ENCODE data around the gene APEH.

The APEH gene

GRCh38 chr3:49650637-49651036, 23.5 kb upstream of the APEH start:
- Histone ChIP-seq H3K27me3 (ENCODE audit: insufficient read depth, low read length) (peaks cover 6% of the 10 kb centered on the region; the same call in 1 of the 2 replicates), H3K9me3 (ENCODE audit: low read length) (no peaks in the 10 kb centered on the region), H2AFZ (ENCODE audit: low read length) (no peak overlapping the region), H3K27ac (ENCODE audit: low read depth, low read length, poor library complexity, severe bottlenecking) (no peak overlapping the region), H3K4me3 (ENCODE audit: low read depth, low read length, poor library complexity, severe bottlenecking) (no peak overlapping the region), H3K4me2 (ENCODE audit: low read length) (no peak overlapping the region), H3K4me1 (ENCODE audit: insufficient read depth, low read length, severe bottlenecking) (no peaks in the 10 kb centered on the region), H3F3A (ENCODE audit: insufficient read depth, low read length) (no peaks in the 10 kb centered on the region), H3K9me2 (ENCODE audit: low read depth, low read length) (no peaks in the 10 kb centered on the region), H4K20me1 (ENCODE audit: insufficient read depth, low read length) (no peaks in the 10 kb centered on the region), H3K79me2 (ENCODE audit: insufficient read depth, low read length) (no peaks in the 10 kb centered on the region), H3K36me3 (ENCODE audit: insufficient read depth, low read length) (no peaks in the 10 kb centered on the region), H3K9ac (ENCODE audit: low read length) (no peak overlapping the region)
- TF ChIP-seq, protein P1, sequence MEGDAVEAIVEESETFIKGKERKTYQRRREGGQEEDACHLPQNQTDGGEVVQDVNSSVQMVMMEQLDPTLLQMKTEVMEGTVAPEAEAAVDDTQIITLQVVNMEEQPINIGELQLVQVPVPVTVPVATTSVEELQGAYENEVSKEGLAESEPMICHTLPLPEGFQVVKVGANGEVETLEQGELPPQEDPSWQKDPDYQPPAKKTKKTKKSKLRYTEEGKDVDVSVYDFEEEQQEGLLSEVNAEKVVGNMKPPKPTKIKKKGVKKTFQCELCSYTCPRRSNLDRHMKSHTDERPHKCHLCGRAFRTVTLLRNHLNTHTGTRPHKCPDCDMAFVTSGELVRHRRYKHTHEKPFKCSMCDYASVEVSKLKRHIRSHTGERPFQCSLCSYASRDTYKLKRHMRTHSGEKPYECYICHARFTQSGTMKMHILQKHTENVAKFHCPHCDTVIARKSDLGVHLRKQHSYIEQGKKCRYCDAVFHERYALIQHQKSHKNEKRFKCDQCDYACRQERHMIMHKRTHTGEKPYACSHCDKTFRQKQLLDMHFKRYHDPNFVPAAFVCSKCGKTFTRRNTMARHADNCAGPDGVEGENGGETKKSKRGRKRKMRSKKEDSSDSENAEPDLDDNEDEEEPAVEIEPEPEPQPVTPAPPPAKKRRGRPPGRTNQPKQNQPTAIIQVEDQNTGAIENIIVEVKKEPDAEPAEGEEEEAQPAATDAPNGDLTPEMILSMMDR (IDR thresholded peaks at IDR 0.05; ENCODE audit: low read length), result no peak
- TF ChIP-seq EZH2 (IDR thresholded peaks at IDR 0.05; ENCODE audit: borderline replicate concordance, low read length), result no peak

DNA sequence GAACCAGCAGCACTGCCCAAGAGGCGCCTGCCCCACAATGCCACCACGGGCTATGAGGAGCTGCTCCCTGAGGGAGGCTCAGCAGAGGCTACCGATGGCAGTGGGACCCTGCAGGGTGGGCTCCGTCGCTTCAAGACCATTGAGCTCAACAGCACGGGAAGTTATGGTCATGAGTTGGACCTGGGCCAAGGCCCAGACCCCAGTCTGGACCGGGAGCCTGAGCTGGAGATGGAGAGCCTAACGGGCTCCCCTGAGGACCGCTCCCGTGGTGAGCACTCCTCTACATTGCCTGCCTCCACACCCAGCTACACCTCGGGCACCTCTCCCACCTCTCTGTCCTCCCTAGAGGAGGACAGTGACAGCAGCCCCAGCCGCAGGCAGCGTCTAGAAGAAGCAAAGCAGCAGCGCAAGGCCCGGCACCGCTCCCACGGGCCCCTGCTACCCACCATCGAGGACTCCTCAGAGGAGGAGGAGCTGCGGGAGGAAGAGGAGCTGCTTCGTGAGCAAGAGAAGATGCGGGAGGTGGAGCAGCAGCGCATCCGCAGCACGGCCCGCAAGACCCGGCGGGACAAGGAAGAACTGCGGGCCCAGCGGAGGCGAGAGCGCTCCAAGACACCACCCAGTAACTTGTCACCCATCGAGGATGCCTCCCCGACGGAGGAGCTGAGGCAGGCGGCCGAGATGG, 21.8 kb upstream of the APEH start:
- no peak for TF ChIP-seq EZH2 (IDR thresholded peaks at IDR 0.05; ENCODE audit: borderline replicate concordance, low read length)
- TF ChIP-seq, protein P1 (IDR thresholded peaks at IDR 0.05; ENCODE audit: low read length), result no peak
- Histone ChIP-seq H4K20me1 (ENCODE audit: insufficient read depth, low read length) (no peaks in the 10 kb centered on the region), H3K4me1 (ENCODE audit: insufficient read depth, low read length, severe bottlenecking) (no peaks in the 10 kb centered on the region), H3K79me2 (ENCODE audit: insufficient read depth, low read length) (no peaks in the 10 kb centered on the region), H3K27ac (ENCODE audit: low read depth, low read length, poor library complexity, severe bottlenecking) (no peak overlapping the region), H3K27me3 (ENCODE audit: insufficient read depth, low read length) (peaks cover 3% of the 10 kb centered on the region; the same call in 1 of the 2 replicates), H3K36me3 (ENCODE audit: insufficient read depth, low read length) (no peaks in the 10 kb centered on the region), H3K4me3 (ENCODE audit: low read depth, low read length, poor library complexity, severe bottlenecking) (no peak overlapping the region), H3F3A (ENCODE audit: insufficient read depth, low read length) (no peaks in the 10 kb centered on the region), H3K4me2 (ENCODE audit: low read length) (no peak overlapping the region), H2AFZ (ENCODE audit: low read length) (no peak overlapping the region), H3K9ac (ENCODE audit: low read length) (no peak overlapping the region), H3K9me3 (ENCODE audit: low read length) (no peaks in the 10 kb centered on the region), H3K9me2 (ENCODE audit: low read depth, low read length) (no peaks in the 10 kb centered on the region)

DNA sequence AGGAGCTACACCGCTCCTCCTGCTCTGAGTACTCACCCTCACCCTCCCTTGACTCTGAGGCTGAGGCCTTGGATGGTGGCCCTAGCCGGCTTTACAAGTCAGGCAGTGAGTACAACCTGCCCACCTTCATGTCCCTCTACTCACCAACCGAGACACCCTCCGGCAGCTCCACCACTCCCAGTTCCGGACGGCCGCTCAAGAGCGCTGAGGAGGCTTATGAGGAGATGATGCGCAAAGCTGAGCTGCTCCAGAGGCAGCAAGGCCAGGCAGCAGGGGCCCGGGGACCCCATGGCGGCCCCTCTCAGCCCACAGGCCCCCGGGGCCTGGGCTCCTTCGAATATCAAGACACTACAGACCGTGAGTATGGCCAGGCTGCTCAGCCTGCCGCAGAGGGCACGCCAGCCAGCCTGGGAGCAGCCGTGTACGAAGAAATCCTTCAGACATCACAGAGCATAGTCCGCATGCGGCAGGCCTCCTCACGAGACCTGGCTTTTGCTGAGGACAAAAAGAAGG, 21.2 kb upstream of the APEH start:
- H3K4me1 ChIP-seq (ENCODE audit: insufficient read depth, low read length, severe bottlenecking), result no peaks in the 10 kb centered on the region
- TF ChIP-seq, protein P1 (IDR thresholded peaks at IDR 0.05; ENCODE audit: low read length), result no peak
- no peak for TF ChIP-seq EZH2 (IDR thresholded peaks at IDR 0.05; ENCODE audit: borderline replicate concordance, low read length)
- no peak overlapping the region for H3K27ac ChIP-seq (ENCODE audit: low read depth, low read length, poor library complexity, severe bottlenecking)
- H3F3A ChIP-seq (ENCODE audit: insufficient read depth, low read length), result no peaks in the 10 kb centered on the region
- no peaks in the 10 kb centered on the region for H4K20me1 ChIP-seq (ENCODE audit: insufficient read depth, low read length)
- H3K79me2 ChIP-seq (ENCODE audit: insufficient read depth, low read length), result no peaks in the 10 kb centered on the region
- H3K9me2 ChIP-seq (ENCODE audit: low read depth, low read length), result no peaks in the 10 kb centered on the region
- H2AFZ ChIP-seq (ENCODE audit: low read length), result no peak overlapping the region
- H3K36me3 ChIP-seq (ENCODE audit: insufficient read depth, low read length), result no peaks in the 10 kb centered on the region
- no peak overlapping the region for H3K4me3 ChIP-seq (ENCODE audit: low read depth, low read length, poor library complexity, severe bottlenecking)
- no peak overlapping the region for H3K9ac ChIP-seq (ENCODE audit: low read length)
- H3K4me2 ChIP-seq (ENCODE audit: low read length), result no peak overlapping the region
- H3K27me3 ChIP-seq (ENCODE audit: insufficient read depth, low read length), result peaks cover 3% of the 10 kb centered on the region; the same call in 1 of the 2 replicates
- no peaks in the 10 kb centered on the region for H3K9me3 ChIP-seq (ENCODE audit: low read length)

All from OCI-LY1 (cell line).